Activated naive CD4-positive, alpha-beta T cell (primary cell): ENCODE measurements around the gene TMED10.
"Not testable (repeated sequence)": the region's sequence is repeated elsewhere in the genome, so short reads cannot be mapped to it uniquely, and the experiment has no call there.

Experiments used
- DNase-seq, 4 experiments: peaks; one replicate each; lab custom pipeline; 2025; lab: John Stamatoyannopoulos, UW

The TMED10 gene

GRCh38 chr14:75158843-75159614 lies 17.4 kb downstream of the TMED10 start:
- DNase-seq = no peak

GRCh38 chr14:75156901-75157300 lies 19.5 kb downstream of the TMED10 start:
- DNase-seq = no peak

- no peak for DNase-seq
Observed at GRCh38 chr14:75156111-75156510, 20.3 kb downstream of the TMED10 start.

GRCh38 chr14:75155169-75155568 lies 21.2 kb downstream of the TMED10 start:
- DNase-seq = no peak

GRCh38 chr14:75153295-75153694 lies 23.1 kb downstream of the TMED10 start:
- DNase-seq = no peak

GRCh38 chr14:75151851-75152250 lies 24.6 kb downstream of the TMED10 start:
- no peak for DNase-seq

- not testable (repeated sequence) for DNase-seq
Observed at GRCh38 chr14:75150637-75151036, 25.8 kb downstream of the TMED10 start.

GRCh38 chr14:75150150-75150549 lies 26.3 kb downstream of the TMED10 start:
- DNase-seq = no peak

GRCh38 chr14:75147423-75148071 lies 28.9 kb downstream of the TMED10 start:
- no peak for DNase-seq

- DNase-seq = no peak
Observed at GRCh38 chr14:75144944-75145343, 31.5 kb downstream of the TMED10 start.

- no peak for DNase-seq
Observed at GRCh38 chr14:75143761-75144527, 32.5 kb downstream of the TMED10 start.

- no peak for DNase-seq
Observed at GRCh38 chr14:75142494-75142893, 33.9 kb downstream of the TMED10 start.

GRCh38 chr14:75141967-75142366 lies 34.4 kb downstream of the TMED10 start:
- DNase-seq = no peak

GRCh38 chr14:75141062-75141461 lies 35.4 kb downstream of the TMED10 start:
- no peak for DNase-seq

GRCh38 chr14:75140620-75141019 lies 35.8 kb downstream of the TMED10 start:
- DNase-seq = no peak

GRCh38 chr14:75139185-75139584 lies 37.2 kb downstream of the TMED10 start:
- DNase-seq = no peak

GRCh38 chr14:75138492-75138891 lies 37.9 kb downstream of the TMED10 start:
- no peak for DNase-seq

- no peak for DNase-seq
Observed at GRCh38 chr14:75134644-75135043, 41.8 kb downstream of the TMED10 start.

GRCh38 chr14:75133597-75133996 lies 42.8 kb downstream of the TMED10 start:
- no peak for DNase-seq

GRCh38 chr14:75132382-75133086 lies 43.9 kb downstream of the TMED10 start:
- no peak for DNase-seq

GRCh38 chr14:75128596-75128990 lies 47.8 kb downstream of the TMED10 start:
- no peak for DNase-seq

- no peak for DNase-seq
Observed at GRCh38 chr14:75127903-75128595, 48.4 kb downstream of the TMED10 start.
